ENCODE results near the gene IMPA2. TPM values are rescaled to one million over a fixed set of nuclear protein-coding genes. Genes with fewer than 3 reads are reported as not detected.

Gene IMPA2
- total RNA-seq, 1 donor from 2014 or later, result 2.5 TPM

GRCh38 chr18:11987527-11987926 is 6.2 kb downstream of the IMPA2 start:
- DNase-seq (ENCODE audit: extremely low read depth, low read depth, low spot score), result no peak

- DNase-seq (ENCODE audit: extremely low read depth, low read depth, low spot score), result no peak
Measured at GRCh38 chr18:11989174-11989573, 7.9 kb downstream of the IMPA2 start.

GRCh38 chr18:11989966-11990380 is 8.7 kb downstream of the IMPA2 start:
- DNase-seq (ENCODE audit: extremely low read depth, low read depth, low spot score), result no peak

- DNase-seq (ENCODE audit: extremely low read depth, low read depth, low spot score), result no peak
Measured at GRCh38 chr18:11990539-11990938, 9.2 kb downstream of the IMPA2 start.

GRCh38 chr18:11991021-11991795 is 9.9 kb downstream of the IMPA2 start:
- no peak for DNase-seq (ENCODE audit: extremely low read depth, low read depth, low spot score)

- DNase-seq (ENCODE audit: extremely low read depth, low read depth, low spot score), result no peak
Measured at GRCh38 chr18:11992096-11992790, 10.9 kb downstream of the IMPA2 start.

GRCh38 chr18:11993264-11993916 is 12.1 kb downstream of the IMPA2 start:
- DNase-seq (ENCODE audit: extremely low read depth, low read depth, low spot score), result no peak

- no peak for DNase-seq (ENCODE audit: extremely low read depth, low read depth, low spot score)
Measured at GRCh38 chr18:11994336-11994702, 13.0 kb downstream of the IMPA2 start.

GRCh38 chr18:11994703-11995444 is 13.6 kb downstream of the IMPA2 start:
- DNase-seq (ENCODE audit: extremely low read depth, low read depth, low spot score), result no peak

GRCh38 chr18:11995445-11996189 is 14.3 kb downstream of the IMPA2 start:
- peak; percentile 51 for DNase-seq (ENCODE audit: extremely low read depth, low read depth, low spot score)

GRCh38 chr18:11996190-11996754 is 15.0 kb downstream of the IMPA2 start:
- DNase-seq (ENCODE audit: extremely low read depth, low read depth, low spot score), result no peak

- DNase-seq (ENCODE audit: extremely low read depth, low read depth, low spot score), result no peak
Measured at GRCh38 chr18:11996907-11997306, 15.6 kb downstream of the IMPA2 start.

GRCh38 chr18:11997466-11997865 is 16.2 kb downstream of the IMPA2 start:
- no peak for DNase-seq (ENCODE audit: extremely low read depth, low read depth, low spot score)

- DNase-seq (ENCODE audit: extremely low read depth, low read depth, low spot score), result no peak
Measured at GRCh38 chr18:11998193-11998592, 16.9 kb downstream of the IMPA2 start.

- no peak for DNase-seq (ENCODE audit: extremely low read depth, low read depth, low spot score)
Measured at GRCh38 chr18:11999429-11999828, 18.1 kb downstream of the IMPA2 start.

- DNase-seq (ENCODE audit: extremely low read depth, low read depth, low spot score), result no peak
Measured at GRCh38 chr18:12000072-12000659, 18.9 kb downstream of the IMPA2 start.

- DNase-seq (ENCODE audit: extremely low read depth, low read depth, low spot score), result no peak
Measured at GRCh38 chr18:12001421-12001820, 20.1 kb downstream of the IMPA2 start.

- no peak for DNase-seq (ENCODE audit: extremely low read depth, low read depth, low spot score)
Measured at GRCh38 chr18:12003894-12004293, 22.6 kb downstream of the IMPA2 start.
